Measurements from ENCODE around the gene IL10RB. TPM values are rescaled to one million over a fixed set of nuclear protein-coding genes. Genes with fewer than 3 reads are reported as not detected.
A peak's percentile ranks its signal among the peaks of the same experiment; 100 is the strongest.
"Not testable (repeated sequence)": the region's sequence is repeated elsewhere in the genome, so short reads cannot be mapped to it uniquely, and the experiment has no call there.

Gene IL10RB
- total and polyA plus RNA-seq, 2 of the 13 experiments (the other 11 are each of a cell fraction or from before 2014, with no cell fraction given) = 17.4 to 18.2 TPM

DNA sequence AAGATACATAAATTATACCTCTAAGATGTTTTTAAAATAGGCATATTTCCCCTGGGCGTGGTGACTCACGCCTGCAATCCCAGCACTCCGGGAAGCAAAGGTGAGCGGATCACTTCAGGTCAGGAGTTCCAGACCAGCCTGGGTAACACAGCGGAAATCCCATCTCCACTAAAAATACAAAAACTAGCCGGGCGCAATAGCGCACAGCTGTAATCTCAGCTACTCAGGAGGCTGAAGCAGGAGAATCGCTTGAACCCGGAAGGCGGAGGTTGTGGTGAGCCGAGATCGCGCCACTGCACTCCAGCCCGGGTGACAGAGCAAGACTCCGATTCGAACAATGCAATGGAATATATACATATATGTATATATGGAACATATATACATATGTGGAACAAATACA lies 54.8 kb downstream of the IL10RB start:
- intact Hi-C loops (cut with micrococcal nuclease; ENCODE audit: unreplicated experiment); H3K27ac ChIP-seq (ENCODE audit: extremely low read length, insufficient read depth, low read length); H3K4me2 ChIP-seq (ENCODE audit: low read depth, low read length); CTCF ChIA-PET (ENCODE audit: low intra/inter-chr PET ratio, low total read pairs); FAIRE-seq; H4K20me1 ChIP-seq (ENCODE audit: insufficient read depth, low read length); H3K9me3 ChIP-seq (ENCODE audit: low read length); H3K27me3 ChIP-seq (ENCODE audit: control insufficient read depth in 1 of 2, insufficient read depth in 2 of 2, low read length in 2 of 2); H3K79me2 ChIP-seq (ENCODE audit: insufficient read depth, low read length); in situ Hi-C loops (cut with HindIII; ENCODE audit: extremely low pct_ligation_motif_present, low pct_unique_long_range_greater_than_20kb); POLR2A ChIA-PET; H3K4me3 ChIP-seq (replicated peaks in 1 of 3; ENCODE audit: insufficient read depth in 1 of 3, low read depth in 2 of 3, low read length in 3 of 3); ATAC-seq; H3K4me1 ChIP-seq (ENCODE audit: insufficient read depth, low read length); H3K36me3 ChIP-seq (replicated peaks in 1 of 2; ENCODE audit: control insufficient read depth in 1 of 2, insufficient read depth in 2 of 2, low read length in 2 of 2); BruUV-seq (replicated peaks); DNase-seq (ENCODE audit: low spot score); H3K9ac ChIP-seq (ENCODE audit: insufficient read depth, low read depth, low read length); H2AFZ ChIP-seq (ENCODE audit: low read length): not testable (repeated sequence)
- 65% methylated on average over 17 of the region's 17 CpGs for WGBS (ENCODE audit: low lambda C conversion rate)

DNA sequence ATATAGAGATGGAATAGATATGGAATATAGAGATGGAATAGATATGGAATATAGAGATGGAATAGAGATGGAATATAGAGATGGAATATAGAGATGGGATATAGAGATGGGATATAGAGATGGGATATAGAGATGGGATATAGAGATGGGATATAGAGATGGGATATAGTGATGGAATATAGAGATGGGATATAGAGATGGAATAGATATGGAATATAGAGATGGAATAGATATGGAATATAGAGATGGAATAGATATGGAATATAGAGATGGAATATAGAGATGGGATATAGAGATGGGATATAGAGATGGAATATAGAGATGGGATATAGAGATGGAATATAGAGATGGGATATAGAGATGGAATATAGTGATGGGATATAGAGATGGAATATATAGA lies 57.4 kb downstream of the IL10RB start:
- BruUV-seq (replicated peaks); H3K27me3 ChIP-seq (ENCODE audit: control insufficient read depth in 1 of 2, insufficient read depth in 2 of 2, low read length in 2 of 2); H4K20me1 ChIP-seq (ENCODE audit: insufficient read depth, low read length); H3K36me3 ChIP-seq (replicated peaks in 1 of 2; ENCODE audit: control insufficient read depth in 1 of 2, insufficient read depth in 2 of 2, low read length in 2 of 2); H3K27ac ChIP-seq (ENCODE audit: extremely low read length, insufficient read depth, low read length); H2AFZ ChIP-seq (ENCODE audit: low read length); POLR2A ChIA-PET; ATAC-seq; DNase-seq (ENCODE audit: low spot score); FAIRE-seq; H3K9me3 ChIP-seq (ENCODE audit: low read length); in situ Hi-C loops (cut with HindIII; ENCODE audit: extremely low pct_ligation_motif_present, low pct_unique_long_range_greater_than_20kb); CTCF ChIA-PET (ENCODE audit: low intra/inter-chr PET ratio, low total read pairs): not testable (repeated sequence)
- peak overlapping the region; percentile 77 for H3K9ac ChIP-seq (ENCODE audit: insufficient read depth, low read depth, low read length)
- peak overlapping the region; percentile 74; the same call in 1 of the 2 replicates for H3K4me2 ChIP-seq (ENCODE audit: low read depth, low read length)
- H3K79me2 ChIP-seq (ENCODE audit: insufficient read depth, low read length) = peaks cover 34% of the 10 kb centered on the region
- peaks cover 27% of the 10 kb centered on the region for H3K4me1 ChIP-seq (ENCODE audit: insufficient read depth, low read length)
- peak overlapping the region in 1 of 3 experiments; percentile 86; a peak in 1 of 6 replicates for H3K4me3 ChIP-seq (replicated peaks in 1 of 3; ENCODE audit: insufficient read depth in 1 of 3, low read depth in 2 of 3, low read length in 3 of 3)
- intact Hi-C loops (cut with micrococcal nuclease; ENCODE audit: unreplicated experiment) = loop anchor here (2.0 kb wide), 1 partner anchor 125 kb away; no protein-coding TSS in a partner anchor
